Stomach (tissue), 9 donors: Measurements from ENCODE around the gene TNFRSF25. TPM values are rescaled to one million over a fixed set of nuclear protein-coding genes. Genes with fewer than 3 reads are reported as not detected.
A peak's percentile ranks its signal among the peaks of the same experiment; 100 is the strongest.

Source experiments
- DNase-seq, 2 donors: peaks; one replicate each; pipeline versions ENCODE4 v3.0.0 to v3.0.0-alpha.2; 2013 to 2019
- H3K27ac ChIP-seq, 5 donors: fragments of 200-600 bp in 4 of 5; sonication (generic) in 4 of 5; one replicate each; pipeline ENCODE4 v1.5.1; 2013 to 2019; ENCODE audit warnings: mild to moderate bottlenecking in 1 of 5, moderate library complexity in 1 of 5
- H3K27me3 ChIP-seq, 3 donors: fragments of 200-600 bp; sonication (generic); one replicate each; pipeline ENCODE4 v1.5.1; 2017 to 2019; ENCODE audit warnings: mixed run types in 1 of 3
- H3K36me3 ChIP-seq, 4 donors: fragments of 200-600 bp; sonication (generic); 1 replicate in 3 of 4; 2 replicates in 1 of 4; pipeline ENCODE4 v1.5.1; 2016 to 2019
- H3K4me1 ChIP-seq, 4 donors: fragments of 200-600 bp; sonication (generic); one replicate each; pipeline ENCODE4 v1.5.1; 2016 to 2019
- H3K4me3 ChIP-seq, 4 donors: fragments of 200-600 bp; sonication (generic) in 3 of 4; one replicate each; pipeline ENCODE4 v1.5.1; 2016 to 2019; ENCODE audit warnings: mild to moderate bottlenecking in 1 of 4
- H3K9me3 ChIP-seq, 4 donors: fragments of 200-600 bp; sonication (generic); one replicate each; pipeline ENCODE4 v1.5.1; 2016 to 2019
- CTCF ChIP-seq, 7 experiments: fragments of 450-650 bp in 4 of 7; fragments of 200-600 bp in 3 of 7; sonication (generic) in 3 of 7; IDR thresholded peaks; one replicate each; pipeline ENCODE4 v1.5.1; 2016 to 2019; ENCODE audit warnings: antibody characterized with exemption in 7 of 7, control low read depth in 2 of 7, mild to moderate bottlenecking in 1 of 7
- EP300 ChIP-seq: sonication (generic); formaldehyde crosslinking; IDR thresholded peaks from one replicate; pipeline ENCODE4 v1.6.1; 2017; ENCODE audit warnings: antibody characterized with exemption
- POLR2A ChIP-seq, 4 donors: fragments of 450-650 bp; IDR thresholded peaks; one replicate each; pipeline ENCODE4 v1.6.1; 2016; ENCODE audit warnings: antibody characterized with exemption in 4 of 4, control low read depth in 2 of 4, mild to moderate bottlenecking in 1 of 4, moderate library complexity in 1 of 4
- POLR2AphosphoS5 ChIP-seq, 3 donors: sonication (generic); formaldehyde crosslinking; IDR thresholded peaks; one replicate each; pipeline ENCODE4 v1.6.1; 2016; ENCODE audit warnings: antibody characterized with exemption in 3 of 3
- WGBS, 5 donors: extraction: QIAGEN DNeasy Blood & Tissue Kit in 3 of 5; methylation state at CpG; one replicate each; pipeline versions ENCODE4 v1.1.5 to v1.1.7; 2013 to 2018; 5-methylcytosine and 5-hydroxymethylcytosine counted together
- intact Hi-C: fragments of 100-400 bp; cut with DNase I; formaldehyde crosslinking; loops from one replicate; pipeline ENCODE4 v1.15.1; 2023; ENCODE audit warnings: low total_unique reads
- polyA plus RNA-seq, 3 donors: library from polyadenylated mRNA; stranded (reverse); fragments of 200-250 nt; gene quantifications; one replicate each; pipeline ENCODE4 v1.2.3, GENCODE V29; 2013
- total RNA-seq, 5 donors: library from RNA; depleted of rRNA; stranded (reverse); fragments of >200 nt; gene quantifications; one replicate each; pipeline versions ENCODE4 v1.1.0 to v1.2.3, GENCODE V29; 2014 to 2016
- donor health status: healthy with polysubstance abuse.
- donor health status: Bipolar disorder and iron deficiency.
- donor health status: healthy.

The TNFRSF25 gene
- total and polyA plus RNA-seq, 8 donors = 2.7 to 215 (median 15.2) TPM

- H3K4me1 ChIP-seq = peaks cover 20 to 35% (median 29%) of the 10 kb centered on the region in 4 donors
- H3K4me3 ChIP-seq = peak overlapping the region; percentile 59 to 74 (median 64)
- DNase-seq = peak; percentile 54 to 78
- H3K36me3 ChIP-seq = no peaks in the 10 kb centered on the region
- WGBS, 5 donors = 0 to 1% (median 0%) methylated on average over 2 to 74 of the region's 74 CpGs
- H3K27me3 ChIP-seq = peaks cover 0 to 39% (median 7%) of the 10 kb centered on the region in 3 donors
- peak overlapping the region in 1 of 5 donors; percentile 63 for H3K27ac ChIP-seq
- H3K9me3 ChIP-seq = no peaks in the 10 kb centered on the region
- intact Hi-C loops = no loop called here
- TF ChIP-seq POLR2A (IDR thresholded peaks at IDR 0.05) = no peak
- TF ChIP-seq CTCF (IDR thresholded peaks at IDR 0.05) = no peak
- TF ChIP-seq POLR2AphosphoS5 (IDR thresholded peaks at IDR 0.05) = no peak
- no peak for TF ChIP-seq EP300
These were observed 31.4 kb upstream of the TNFRSF25 start for GRCh38 chr1:6497215-6497866.

- Histone ChIP-seq H3K4me3 (peak overlapping the region; percentile 59 to 74 (median 64)), H3K4me1 (peaks cover 16 to 32% (median 29%) of the 10 kb centered on the region in 4 donors), H3K27ac (peak overlapping the region in 1 of 5 donors; percentile 63), H3K27me3 (peaks cover 0 to 34% (median 7%) of the 10 kb centered on the region in 3 donors), H3K36me3 (no peaks in the 10 kb centered on the region), H3K9me3 (no peaks in the 10 kb centered on the region)
- WGBS, 5 donors = 0 to 17% (median 3%) methylated on average over 6 to 21 of the region's 21 CpGs
- DNase-seq = no peak
- TF ChIP-seq CTCF (IDR thresholded peaks at IDR 0.05) (no peak), POLR2A (IDR thresholded peaks at IDR 0.05) (no peak), POLR2AphosphoS5 (IDR thresholded peaks at IDR 0.05) (no peak), EP300 (no peak)
- intact Hi-C loops = no loop called here
These were observed 30.9 kb upstream of the TNFRSF25 start for GRCh38 chr1:6496890-6497214.

GRCh38 chr1:6496365-6496721 lies 30.4 kb upstream of the TNFRSF25 start:
- Histone ChIP-seq H3K4me1 (peaks cover 20 to 35% (median 32%) of the 10 kb centered on the region in 4 donors), H3K27me3 (peaks cover 0 to 32% (median 7%) of the 10 kb centered on the region in 3 donors), H3K4me3 (peak overlapping the region; percentile 59 to 74 (median 64)), H3K9me3 (no peaks in the 10 kb centered on the region), H3K27ac (no peak overlapping the region), H3K36me3 (no peaks in the 10 kb centered on the region)
- intact Hi-C loops = no loop called here
- 27 to 40% (median 35%) methylated on average over 11 to 13 of the region's 13 CpGs for WGBS, 5 donors
- no peak for DNase-seq
- TF ChIP-seq POLR2AphosphoS5 (IDR thresholded peaks at IDR 0.05) = no peak

GRCh38 chr1:6495540-6496364 lies 29.8 kb upstream of the TNFRSF25 start:
- no peak overlapping the region for H3K27ac ChIP-seq
- H3K4me1 ChIP-seq = peaks cover 23 to 41% (median 38%) of the 10 kb centered on the region in 4 donors
- no peak for DNase-seq
- intact Hi-C loops = no loop called here
- WGBS, 5 donors = 74 to 79% (median 76%) methylated on average over 13 to 14 of the region's 14 CpGs
- no peak for TF ChIP-seq POLR2A (IDR thresholded peaks at IDR 0.05)
- no peak for TF ChIP-seq EP300
- TF ChIP-seq POLR2AphosphoS5 (IDR thresholded peaks at IDR 0.05) = no peak
- no peak for TF ChIP-seq CTCF (IDR thresholded peaks at IDR 0.05)
- no peaks in the 10 kb centered on the region for H3K36me3 ChIP-seq
- no peaks in the 10 kb centered on the region for H3K9me3 ChIP-seq
- H3K27me3 ChIP-seq = peaks cover 0 to 36% (median 8%) of the 10 kb centered on the region in 3 donors
- H3K4me3 ChIP-seq = peak overlapping the region in 1 of 4 donors; percentile 66
